Kidney glomerular epithelial cell (primary cell): ENCODE results near the gene CFAP46.
"Not testable (repeated sequence)": the region's sequence is repeated elsewhere in the genome, so short reads cannot be mapped to it uniquely, and the experiment has no call there.

ENCODE experiments used
- DNase-seq: peaks from one replicate; lab custom pipeline; 2025; lab: John Stamatoyannopoulos, UW

Gene CFAP46

DNA sequence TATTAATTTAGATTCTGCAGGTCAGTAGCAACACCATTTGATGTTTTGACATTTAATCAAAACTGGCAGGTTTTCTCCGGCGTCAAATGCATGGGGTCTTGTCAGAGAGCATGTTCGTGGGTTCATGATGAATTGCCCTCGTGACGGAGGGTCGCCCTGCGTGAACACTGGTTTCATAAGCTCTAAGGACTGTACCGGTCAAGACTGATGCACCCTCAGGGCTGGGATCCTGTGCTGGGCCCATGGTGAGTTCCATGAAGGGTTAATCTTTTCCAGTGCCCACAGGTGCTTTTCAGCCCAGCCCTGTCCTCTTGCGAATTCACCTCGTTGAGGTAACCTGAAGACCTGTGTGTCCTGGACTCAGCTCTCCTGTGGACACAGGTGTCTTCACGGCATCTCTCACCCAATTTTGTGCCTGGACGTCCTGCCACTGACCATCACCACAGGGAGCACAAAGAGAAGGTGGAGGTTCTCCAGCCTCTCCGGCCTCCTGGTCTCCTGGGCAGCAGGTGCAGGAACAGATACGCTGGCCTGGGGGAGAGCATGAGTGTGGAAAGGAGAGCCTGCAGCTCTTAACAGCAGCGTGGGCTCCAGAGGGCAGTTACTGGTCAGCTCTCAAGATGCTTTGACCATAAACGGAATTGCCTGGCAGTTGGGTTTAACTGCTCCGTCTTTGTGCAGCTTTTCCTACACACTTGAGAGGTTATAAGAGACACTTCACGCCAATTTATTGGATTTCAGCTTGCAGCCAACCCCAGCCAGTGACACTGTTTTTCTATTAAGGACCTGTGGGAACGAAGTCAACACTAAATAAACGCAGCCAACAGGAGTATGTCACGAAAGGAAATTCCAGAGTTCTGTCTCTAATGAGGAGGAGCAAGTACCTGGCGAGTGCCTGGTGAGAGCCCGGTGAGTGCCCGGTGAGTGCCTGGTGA lies 37.4 kb upstream of the CFAP46 start:
- no peak for DNase-seq

DNA sequence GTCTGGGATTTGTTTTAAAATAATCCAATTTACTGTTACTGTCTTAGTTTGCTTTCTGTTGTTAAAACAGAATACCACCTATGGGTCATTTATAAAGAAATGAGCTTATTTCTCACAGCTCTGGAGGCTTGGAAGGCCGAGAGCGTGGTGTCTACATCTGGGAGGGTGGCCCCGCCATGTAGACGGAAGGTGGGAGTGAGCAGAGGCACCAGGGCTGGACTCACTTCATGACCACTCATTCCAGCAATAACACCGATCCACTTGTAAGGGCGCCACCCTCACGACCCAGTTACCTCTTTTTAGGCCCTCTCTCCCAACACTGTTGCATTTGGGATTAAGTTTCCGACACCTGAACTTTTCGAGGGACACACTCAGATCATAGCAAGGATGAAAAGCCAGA lies 36.2 kb upstream of the CFAP46 start:
- no peak for DNase-seq

DNA sequence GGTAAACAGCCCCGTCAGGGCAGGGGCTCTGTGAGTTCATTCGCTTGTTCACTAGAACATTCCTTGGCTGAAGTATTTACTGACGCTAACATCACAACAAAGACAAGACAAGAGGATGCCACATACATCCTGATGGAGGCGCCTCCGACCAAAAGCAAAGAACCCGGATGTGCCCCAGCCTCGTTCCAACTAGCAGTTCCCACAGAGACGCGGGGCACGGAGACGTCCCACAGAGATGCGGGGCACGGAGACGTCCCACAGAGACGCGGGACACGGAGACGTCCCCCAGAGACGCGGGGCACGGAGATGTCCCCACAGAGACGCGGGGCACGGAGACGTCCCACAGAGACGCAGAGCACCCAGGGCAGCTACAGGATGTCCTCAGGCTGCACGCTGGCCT lies 35.4 kb upstream of the CFAP46 start:
- no peak for DNase-seq

- DNase-seq = no peak
Observed at GRCh38 chr10:132977076-132977475, 34.7 kb upstream of the CFAP46 start.

- DNase-seq = no peak
Observed at GRCh38 chr10:132975831-132976682, 33.7 kb upstream of the CFAP46 start.

DNA sequence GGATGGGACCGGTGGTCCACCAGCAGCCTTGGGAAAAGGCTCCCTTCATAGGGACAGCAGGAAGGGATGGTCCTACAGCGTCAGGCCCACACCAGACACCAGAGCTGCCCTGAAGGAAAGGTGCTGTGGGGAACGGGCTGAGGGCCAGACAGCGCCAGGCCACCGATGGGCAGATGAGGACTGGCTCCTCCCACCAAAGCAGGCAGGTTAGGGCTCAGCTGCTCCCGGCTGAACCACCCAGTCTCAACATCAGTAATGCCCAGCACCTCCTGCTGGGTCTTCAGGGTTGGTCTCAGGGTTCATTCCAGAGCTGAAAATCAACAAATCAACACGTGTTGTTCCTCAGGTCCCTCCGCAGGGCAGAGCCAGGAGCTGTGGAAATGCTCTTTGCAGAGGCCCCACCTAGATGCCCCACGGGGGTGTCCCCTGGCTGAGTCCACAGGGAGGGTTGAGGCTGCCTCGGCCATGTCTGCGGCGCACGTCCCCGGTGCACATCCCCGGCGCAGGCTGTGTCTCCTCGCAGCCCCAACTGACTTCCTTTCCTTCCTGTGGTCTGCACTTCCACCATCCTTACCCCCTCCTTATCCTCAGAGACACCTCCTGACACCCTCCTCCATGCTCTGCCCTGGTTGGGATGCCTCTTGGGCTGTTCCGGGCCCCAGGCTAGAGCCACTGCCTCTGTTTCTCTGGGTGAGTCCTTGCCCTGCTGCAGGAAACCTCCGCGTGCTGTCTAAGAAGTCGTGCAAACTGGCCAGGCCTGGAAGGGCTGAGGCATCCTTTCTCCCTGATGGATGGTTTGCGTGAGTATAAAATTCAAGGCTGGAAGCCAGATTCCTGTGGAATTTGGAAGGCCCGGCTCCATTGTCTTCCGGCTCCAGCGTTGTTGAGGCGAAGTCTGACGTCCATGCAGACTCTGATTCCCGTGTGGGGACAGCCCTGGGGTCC lies 32.8 kb upstream of the CFAP46 start:
- no peak for DNase-seq

GRCh38 chr10:132974249-132974796 lies 32.0 kb upstream of the CFAP46 start:
- no peak for DNase-seq

- no peak for DNase-seq
Observed at GRCh38 chr10:132973903-132974241, 31.5 kb upstream of the CFAP46 start.

GRCh38 chr10:132972986-132973902 lies 30.9 kb upstream of the CFAP46 start:
- DNase-seq = no peak

DNA sequence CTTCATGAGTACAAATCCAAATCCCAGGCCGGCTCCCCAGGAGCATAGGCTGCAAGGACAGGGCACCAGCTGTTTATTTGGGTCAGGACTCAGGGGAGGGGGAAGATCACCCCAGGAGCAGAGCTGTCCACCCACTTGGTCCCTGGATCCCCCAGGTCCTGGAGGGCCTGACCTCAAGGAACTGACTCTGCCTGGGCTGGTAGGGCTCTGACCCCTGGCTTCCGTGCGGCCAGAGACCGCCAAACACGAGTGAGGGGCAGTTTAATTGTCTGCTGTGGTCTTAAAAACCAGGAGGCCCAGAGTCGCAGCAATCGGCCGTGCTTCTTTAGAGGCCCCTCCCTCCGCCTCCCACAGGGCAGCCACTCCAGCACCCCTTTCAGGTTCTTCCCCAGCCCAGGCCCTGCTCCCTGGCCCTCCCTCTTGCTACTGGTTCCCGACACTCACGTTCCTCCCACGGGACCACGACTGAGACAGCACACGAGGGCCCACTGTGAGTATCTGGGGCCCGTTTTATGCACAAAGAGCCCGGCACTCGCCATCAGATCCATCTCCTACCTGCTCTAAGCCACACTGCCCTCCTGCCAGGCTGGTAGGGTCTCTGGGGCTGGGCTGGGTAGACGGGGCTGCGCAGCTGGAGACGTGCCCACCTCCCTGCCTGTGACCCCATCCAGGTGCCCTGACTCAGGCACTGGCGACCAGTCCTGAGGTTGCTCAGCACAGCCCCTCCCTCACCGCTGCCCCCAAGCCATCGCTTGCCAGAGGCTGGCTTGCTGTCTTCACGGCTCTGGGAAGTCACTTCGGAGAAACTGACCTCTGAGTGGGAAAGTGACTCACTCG lies 30.0 kb upstream of the CFAP46 start:
- no peak for DNase-seq

DNA sequence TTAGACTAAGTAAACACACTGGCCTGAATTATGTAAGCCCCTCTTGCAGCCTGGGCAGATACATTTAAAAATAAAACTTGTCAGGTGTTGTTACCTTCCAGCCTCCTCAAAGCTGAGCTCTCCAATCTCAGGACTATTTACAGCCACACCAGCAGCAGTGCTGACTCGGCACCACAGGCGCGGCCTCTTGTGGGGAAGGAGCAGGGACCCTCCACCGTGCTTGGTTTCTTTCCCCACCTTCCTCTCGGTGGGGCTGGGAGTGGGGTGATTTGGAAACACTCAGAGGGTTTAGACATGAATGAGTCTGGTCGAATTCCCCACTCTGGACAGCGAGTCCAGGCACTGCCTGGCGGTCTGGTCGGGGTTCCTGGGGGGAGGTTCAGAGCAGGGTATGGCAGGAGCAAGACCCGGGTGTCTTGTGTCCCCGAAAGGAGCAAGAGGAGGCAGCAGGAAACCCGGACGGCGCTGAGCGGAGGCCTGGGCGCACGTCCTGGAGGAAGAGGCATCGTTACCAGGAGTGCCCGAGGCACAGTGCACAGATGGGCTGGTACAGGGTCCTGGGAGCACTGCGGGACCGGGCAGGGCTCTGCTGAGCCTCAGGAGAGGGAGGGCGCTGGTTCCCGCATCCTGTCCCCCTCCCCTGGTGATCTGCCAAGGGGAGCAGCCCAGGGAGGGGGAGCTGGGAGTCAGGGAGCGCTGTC lies 29.2 kb upstream of the CFAP46 start:
- DNase-seq = no peak

DNA sequence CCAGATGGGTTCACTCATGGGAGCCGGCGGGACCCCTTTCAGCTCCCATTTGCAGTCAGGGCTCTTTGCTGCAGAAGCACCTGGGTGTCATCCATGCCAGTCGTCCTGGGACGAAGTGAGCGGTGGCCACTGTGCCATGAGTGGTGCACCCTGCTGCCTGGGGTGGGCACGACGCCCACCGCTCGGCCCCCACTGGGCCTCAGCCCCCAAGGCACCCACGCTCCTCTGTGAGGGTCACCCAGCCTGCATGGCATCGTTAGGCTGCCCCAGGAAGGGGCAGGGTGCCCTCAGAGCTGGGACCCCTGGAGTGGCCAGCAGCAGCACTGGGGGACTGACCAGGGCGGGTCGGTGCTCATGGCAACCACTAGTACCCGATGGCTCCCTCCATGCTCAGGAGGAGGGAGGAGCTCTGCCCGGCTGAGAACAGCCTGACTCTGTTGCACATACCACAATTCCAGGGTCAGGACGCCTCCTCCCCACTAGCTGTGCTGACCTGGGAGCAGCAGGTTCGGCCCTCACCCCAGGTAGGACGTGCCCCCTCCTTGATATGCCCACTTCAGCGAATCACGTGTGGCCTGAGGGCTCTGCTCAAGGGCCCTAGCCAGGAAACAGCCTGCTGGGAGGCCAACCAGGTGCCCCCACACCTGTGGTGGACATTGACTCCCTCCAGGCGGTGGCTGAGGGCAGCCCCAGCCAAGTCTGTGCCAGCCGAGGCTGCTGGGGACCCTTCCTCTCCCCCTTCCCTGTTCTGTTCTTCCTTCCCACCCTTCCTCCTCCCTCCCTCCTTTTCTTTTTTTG lies 28.5 kb upstream of the CFAP46 start:
- no peak for DNase-seq

GRCh38 chr10:132967540-132967939 lies 25.2 kb upstream of the CFAP46 start:
- DNase-seq = no peak

- DNase-seq = no peak
Observed at GRCh38 chr10:132965411-132966057, 23.2 kb upstream of the CFAP46 start.

- not testable (repeated sequence) for DNase-seq
Observed at GRCh38 chr10:132964707-132965410, 22.5 kb upstream of the CFAP46 start.

- DNase-seq = no peak
Observed at GRCh38 chr10:132964231-132964630, 21.9 kb upstream of the CFAP46 start.

DNA sequence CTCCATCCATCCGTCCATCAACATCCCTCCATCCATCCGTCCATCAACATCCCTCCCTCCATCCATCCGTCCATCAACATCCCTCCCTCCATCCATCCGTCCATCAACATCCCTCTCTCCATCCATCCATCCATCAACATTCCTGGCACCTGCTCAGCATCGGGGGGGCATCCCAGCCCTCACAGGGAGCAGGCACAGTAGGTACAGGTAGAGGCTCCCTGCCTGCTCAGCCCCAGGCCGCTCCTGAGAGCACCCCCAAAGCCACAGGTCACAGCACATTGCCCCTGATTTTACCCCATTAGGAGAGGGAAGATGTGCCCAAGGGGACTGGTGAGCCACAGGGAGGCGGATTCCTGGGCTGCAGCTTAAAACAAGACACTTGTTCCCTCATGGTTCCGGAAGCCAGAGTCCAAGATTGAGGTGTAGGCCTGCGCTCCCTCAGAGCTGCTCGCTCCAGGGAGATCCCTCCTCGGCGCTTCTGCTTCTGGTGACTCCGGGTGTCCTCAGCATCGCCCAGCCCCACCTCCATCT lies 21.1 kb upstream of the CFAP46 start:
- DNase-seq = no peak
